DOHH2 (cell line): ENCODE measurements around the gene CPLX3.

Experiments
- H3F3A ChIP-seq: fragments of 200-600 bp; sonication (generic), shearing (Covaris generic); 2 replicates; pipeline ENCODE4 v1.6.0; 2016; ENCODE audit warnings: antibody characterized with exemption, mild to moderate bottlenecking; ENCODE audit not compliant: control insufficient read depth, insufficient read depth
- H3K27ac ChIP-seq: fragments of 200-600 bp; sonication (generic); 2 replicates; pipeline ENCODE4 v1.5.1; 2014; ENCODE audit warnings: low read depth, mild to moderate bottlenecking, low read length, moderate library complexity
- H3K27me3 ChIP-seq: fragments of 200-600 bp; sonication (generic); 2 replicates; pipeline ENCODE4 v1.6.1; 2014; ENCODE audit warnings: mild to moderate bottlenecking, low read length, mixed read lengths; ENCODE audit not compliant: control insufficient read depth
- H3K36me3 ChIP-seq: fragments of 200-600 bp; sonication (generic); 2 replicates; pipeline ENCODE4 v1.6.1; 2014; ENCODE audit warnings: mild to moderate bottlenecking, low read length, moderate library complexity, mixed read lengths; ENCODE audit not compliant: control insufficient read depth
- H3K4me1 ChIP-seq: fragments of 200-600 bp; sonication (generic); 2 replicates; pipeline ENCODE4 v1.6.1; 2014; ENCODE audit warnings: mild to moderate bottlenecking, low read length, mixed read lengths; ENCODE audit not compliant: control insufficient read depth
- H3K4me2 ChIP-seq: fragments of 200-600 bp; sonication (generic); 2 replicates; pipeline ENCODE4 v1.6.0; 2014; ENCODE audit warnings: mild to moderate bottlenecking, low read length, moderate library complexity
- H3K4me3 ChIP-seq: fragments of 200-600 bp; sonication (generic); 2 replicates; pipeline ENCODE4 v1.5.1; 2014; ENCODE audit warnings: mild to moderate bottlenecking, low read length, mixed read lengths
- H3K79me2 ChIP-seq: fragments of 200-600 bp; sonication (generic); 2 replicates; pipeline ENCODE4 v1.6.1; 2014; ENCODE audit warnings: mild to moderate bottlenecking, low read length, mixed read lengths; ENCODE audit not compliant: control insufficient read depth
- H3K9me2 ChIP-seq: fragments of 200-600 bp; sonication (generic); replicated peaks from 2 replicates; pipeline ENCODE4 v1.6.1; 2014; ENCODE audit warnings: mild to moderate bottlenecking, low read length, mixed read lengths; ENCODE audit not compliant: control insufficient read depth
- H3K9me3 ChIP-seq: fragments of 200-600 bp; sonication (generic); 2 replicates; pipeline ENCODE4 v1.6.1; 2014; ENCODE audit warnings: antibody characterized with exemption, low read length, mixed read lengths; ENCODE audit not compliant: control insufficient read depth, insufficient read depth
- H4K20me1 ChIP-seq: fragments of 200-600 bp; sonication (generic); 2 replicates; pipeline ENCODE4 v1.6.0; 2014; ENCODE audit warnings: low read depth, mild to moderate bottlenecking, antibody characterized with exemption, low read length, moderate library complexity; ENCODE audit not compliant: control insufficient read depth, insufficient read depth
- EZH2phosphoT487 ChIP-seq: fragments of 200-600 bp; sonication (generic); IDR thresholded peaks from 2 replicates; pipeline ENCODE4 v1.6.1; 2017; ENCODE audit warnings: borderline replicate concordance, mild to moderate bottlenecking, antibody characterized with exemption, low read length, moderate library complexity, mixed read lengths
- TF ChIP-seq, protein P1 (sequence below): fragments of 200-600 bp; sonication (generic); IDR thresholded peaks from one replicate; pipeline ENCODE4 v1.5.1; 2014; ENCODE audit warnings: antibody characterized with exemption, mild to moderate bottlenecking, low read depth, low read length; ENCODE audit not compliant: poor library complexity, severe bottlenecking

The CPLX3 gene

DNA sequence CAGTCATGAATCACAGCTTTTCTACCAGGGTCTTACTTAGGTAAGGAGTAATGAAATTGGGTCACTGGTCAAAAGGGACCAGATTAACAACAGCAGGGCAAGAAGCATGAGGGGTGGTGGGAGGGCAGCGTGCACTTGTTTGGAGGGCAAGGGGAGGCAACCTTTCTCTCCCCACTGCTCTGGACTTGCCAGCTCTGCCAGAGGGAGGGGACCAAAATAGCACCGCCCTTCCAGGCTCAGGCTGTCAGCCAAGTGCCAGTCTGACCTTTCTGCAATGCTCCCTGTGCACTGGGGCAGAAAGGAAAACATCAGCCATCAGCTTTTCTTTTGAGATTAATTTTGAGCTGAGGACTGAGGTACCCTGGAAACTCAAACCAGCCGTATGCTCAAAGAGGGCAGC lies 21.0 kb downstream of the CPLX3 start:
- no peak overlapping the region for H3K4me2 ChIP-seq
- H3F3A ChIP-seq = no peaks in the 10 kb centered on the region
- no peaks in the 10 kb centered on the region for H4K20me1 ChIP-seq
- TF ChIP-seq, protein P1, sequence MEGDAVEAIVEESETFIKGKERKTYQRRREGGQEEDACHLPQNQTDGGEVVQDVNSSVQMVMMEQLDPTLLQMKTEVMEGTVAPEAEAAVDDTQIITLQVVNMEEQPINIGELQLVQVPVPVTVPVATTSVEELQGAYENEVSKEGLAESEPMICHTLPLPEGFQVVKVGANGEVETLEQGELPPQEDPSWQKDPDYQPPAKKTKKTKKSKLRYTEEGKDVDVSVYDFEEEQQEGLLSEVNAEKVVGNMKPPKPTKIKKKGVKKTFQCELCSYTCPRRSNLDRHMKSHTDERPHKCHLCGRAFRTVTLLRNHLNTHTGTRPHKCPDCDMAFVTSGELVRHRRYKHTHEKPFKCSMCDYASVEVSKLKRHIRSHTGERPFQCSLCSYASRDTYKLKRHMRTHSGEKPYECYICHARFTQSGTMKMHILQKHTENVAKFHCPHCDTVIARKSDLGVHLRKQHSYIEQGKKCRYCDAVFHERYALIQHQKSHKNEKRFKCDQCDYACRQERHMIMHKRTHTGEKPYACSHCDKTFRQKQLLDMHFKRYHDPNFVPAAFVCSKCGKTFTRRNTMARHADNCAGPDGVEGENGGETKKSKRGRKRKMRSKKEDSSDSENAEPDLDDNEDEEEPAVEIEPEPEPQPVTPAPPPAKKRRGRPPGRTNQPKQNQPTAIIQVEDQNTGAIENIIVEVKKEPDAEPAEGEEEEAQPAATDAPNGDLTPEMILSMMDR = no peak
- no peak for TF ChIP-seq EZH2phosphoT487
- H3K36me3 ChIP-seq = peaks cover 63% of the 10 kb centered on the region
- no peak overlapping the region for H3K27ac ChIP-seq
- H3K4me3 ChIP-seq = no peak overlapping the region
- peaks cover 20% of the 10 kb centered on the region for H3K4me1 ChIP-seq
- H3K79me2 ChIP-seq = peaks cover 3% of the 10 kb centered on the region; the same call in 1 of the 2 replicates
- H3K9me3 ChIP-seq = no peaks in the 10 kb centered on the region
- H3K27me3 ChIP-seq = no peaks in the 10 kb centered on the region
- H3K9me2 ChIP-seq = no peaks in the 10 kb centered on the region

DNA sequence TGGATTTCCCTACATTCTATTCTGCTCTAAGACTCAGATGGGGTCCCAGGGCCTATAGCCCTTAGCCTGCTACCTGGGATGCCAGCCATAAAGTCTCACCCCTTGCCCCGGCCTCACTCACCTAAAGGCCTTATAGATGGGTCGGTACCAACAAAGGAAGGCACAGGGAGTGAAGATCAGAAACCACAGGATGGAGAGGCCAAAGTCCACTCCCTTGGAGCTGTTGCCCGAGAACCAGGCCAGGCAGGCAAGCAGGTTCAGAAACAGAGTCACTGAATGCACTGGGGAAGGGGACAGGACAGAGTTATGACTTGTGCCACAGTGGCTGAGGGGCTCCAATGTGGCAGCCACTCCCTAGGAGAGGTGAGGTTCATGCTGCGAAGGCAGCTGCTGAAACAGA lies 24.0 kb downstream of the CPLX3 start:
- Histone ChIP-seq H3K27me3 (no peaks in the 10 kb centered on the region), H3K9me3 (no peaks in the 10 kb centered on the region), H3K4me1 (peaks cover 2% of the 10 kb centered on the region), H3K4me3 (no peak overlapping the region), H3K9me2 (no peaks in the 10 kb centered on the region), H3K27ac (no peak overlapping the region), H3K36me3 (peaks cover 65% of the 10 kb centered on the region), H3F3A (no peaks in the 10 kb centered on the region), H3K79me2 (no peaks in the 10 kb centered on the region), H4K20me1 (no peaks in the 10 kb centered on the region), H3K4me2 (no peak overlapping the region)
- TF ChIP-seq, protein P1 = no peak
- TF ChIP-seq EZH2phosphoT487 = no peak

DNA sequence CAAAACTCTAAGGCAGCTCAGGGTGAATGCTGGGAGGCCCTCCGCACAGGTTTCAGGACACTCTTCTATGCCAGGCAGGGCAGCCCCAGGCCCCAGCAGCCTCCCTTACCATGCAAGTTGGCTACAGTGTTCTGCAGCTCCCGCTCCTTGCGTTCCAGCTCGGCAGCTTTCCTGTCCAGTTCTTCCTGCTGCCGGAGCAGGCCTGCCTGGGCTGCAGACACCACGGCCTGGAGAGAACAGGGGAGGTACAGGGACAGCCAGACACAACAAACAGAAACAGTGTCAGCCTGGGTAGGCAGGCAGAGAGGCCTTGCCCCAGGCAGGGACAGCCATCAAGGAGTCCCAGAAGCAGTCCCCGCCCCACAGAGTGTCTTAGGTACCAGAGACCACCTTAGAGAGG lies 25.5 kb downstream of the CPLX3 start:
- Histone ChIP-seq H3K27me3 (no peaks in the 10 kb centered on the region), H3F3A (no peaks in the 10 kb centered on the region), H3K4me1 (peaks cover 5% of the 10 kb centered on the region), H3K36me3 (peaks cover 62% of the 10 kb centered on the region), H3K4me3 (no peak overlapping the region), H4K20me1 (no peaks in the 10 kb centered on the region), H3K27ac (no peak overlapping the region), H3K9me2 (no peaks in the 10 kb centered on the region), H3K4me2 (no peak overlapping the region), H3K9me3 (no peaks in the 10 kb centered on the region), H3K79me2 (peaks cover 5% of the 10 kb centered on the region)
- no peak for TF ChIP-seq EZH2phosphoT487
- TF ChIP-seq, protein P1 = no peak
